ENCODE results near the gene COPS9.

Gene COPS9

GRCh38 chr2:240166191-240166590 is 30.1 kb upstream of the COPS9 start:
- DNase-seq (ENCODE audit: low spot score), result no peak

GRCh38 chr2:240165661-240166060 is 29.6 kb upstream of the COPS9 start:
- DNase-seq (ENCODE audit: low spot score), result no peak

- DNase-seq (ENCODE audit: low spot score), result no peak
Measured at GRCh38 chr2:240165034-240165433, 28.9 kb upstream of the COPS9 start.

GRCh38 chr2:240164586-240164985 is 28.5 kb upstream of the COPS9 start:
- no peak for DNase-seq (ENCODE audit: low spot score)

- DNase-seq (ENCODE audit: low spot score), result no peak
Measured at GRCh38 chr2:240163844-240164574, 27.9 kb upstream of the COPS9 start.

- no peak for DNase-seq (ENCODE audit: low spot score)
Measured at GRCh38 chr2:240162939-240163714, 27.0 kb upstream of the COPS9 start.

GRCh38 chr2:240162531-240162930 is 26.4 kb upstream of the COPS9 start:
- DNase-seq (ENCODE audit: low spot score), result no peak

- DNase-seq (ENCODE audit: low spot score), result no peak
Measured at GRCh38 chr2:240162032-240162431, 25.9 kb upstream of the COPS9 start.

- DNase-seq (ENCODE audit: low spot score), result no peak
Measured at GRCh38 chr2:240161087-240161750, 25.1 kb upstream of the COPS9 start.

GRCh38 chr2:240160291-240161086 is 24.4 kb upstream of the COPS9 start:
- DNase-seq (ENCODE audit: low spot score), result no peak

GRCh38 chr2:240159251-240159839 is 23.2 kb upstream of the COPS9 start:
- no peak for DNase-seq (ENCODE audit: low spot score)

GRCh38 chr2:240157147-240157470 is 21.0 kb upstream of the COPS9 start:
- no peak for DNase-seq (ENCODE audit: low spot score)

GRCh38 chr2:240156435-240157146 is 20.5 kb upstream of the COPS9 start:
- no peak for DNase-seq (ENCODE audit: low spot score)

- no peak for DNase-seq (ENCODE audit: low spot score)
Measured at GRCh38 chr2:240155745-240156390, 19.8 kb upstream of the COPS9 start.

- no peak for DNase-seq (ENCODE audit: low spot score)
Measured at GRCh38 chr2:240155048-240155744, 19.1 kb upstream of the COPS9 start.

- no peak for DNase-seq (ENCODE audit: low spot score)
Measured at GRCh38 chr2:240154606-240155005, 18.5 kb upstream of the COPS9 start.

GRCh38 chr2:240153418-240153817 is 17.3 kb upstream of the COPS9 start:
- no peak for DNase-seq (ENCODE audit: low spot score)

GRCh38 chr2:240151477-240152031 is 15.4 kb upstream of the COPS9 start:
- no peak for DNase-seq (ENCODE audit: low spot score)

GRCh38 chr2:240149943-240150784 is 14.1 kb upstream of the COPS9 start:
- peak; percentile 47 for DNase-seq (ENCODE audit: low spot score)

All from COLO829 (cell line).